HFFc6 (cell line): Measurements from ENCODE around the gene ACE2. TPM values are rescaled to one million over a fixed set of nuclear protein-coding genes. Genes with fewer than 3 reads are reported as not detected.

Source experiments
- DNase-seq: peaks from one replicate; pipeline ENCODE4 v3.0.0-alpha.2; 2018
- H3K27ac Mint-ChIP-seq: 2 replicates; pipeline ENCODE4 v1.8.0; 2020; ENCODE audit warnings: mild to moderate bottlenecking, mixed read lengths
- H3K27me3 Mint-ChIP-seq: 2 replicates; pipeline ENCODE4 v1.8.0; 2021; ENCODE audit warnings: mild to moderate bottlenecking, moderate library complexity, mixed read lengths; ENCODE audit not compliant: insufficient read depth
- H3K36me3 Mint-ChIP-seq: 2 replicates; pipeline ENCODE4 v1.8.0; 2021; ENCODE audit warnings: low read depth, mixed read lengths
- H3K4me1 Mint-ChIP-seq: 2 replicates; pipeline ENCODE4 v1.8.0; 2020; ENCODE audit warnings: low read depth, mixed read lengths
- H3K4me3 Mint-ChIP-seq: 2 replicates; pipeline ENCODE4 v1.8.0; 2020; ENCODE audit warnings: mild to moderate bottlenecking, moderate library complexity, mixed read lengths
- H3K9me3 Mint-ChIP-seq: 2 replicates; pipeline ENCODE4 v1.8.0; 2020; ENCODE audit warnings: mild to moderate bottlenecking, mixed read lengths
- CTCF ChIP-seq: fragments of 200-600 bp; sonication (generic); IDR thresholded peaks from 2 replicates; pipeline ENCODE4 v1.5.0; 2021; ENCODE audit warnings: antibody characterized with exemption, mild to moderate bottlenecking
- total RNA-seq, 6 experiments: library from RNA; stranded (reverse); fragmentation: NEBNext Ultra II Directional; extraction: Animal tissue kit (Norgen Biotek cat#: 25700); gene quantifications; 2 replicates in 1 of 6; 3 replicates in 5 of 6; pipeline ENCODE4 v1.2.3, GENCODE V29; 2021

The ACE2 gene
- total RNA-seq, 6 experiments from 2014 or later: not detected

GRCh38 chrX:15616531-15616930 lies 15.8 kb upstream of the ACE2 start:
- H3K27me3 Mint-ChIP-seq: 0 out of 2 replicates have a peak, but pooled peaks cover 3% of the 10 kb centered on the region

DNA sequence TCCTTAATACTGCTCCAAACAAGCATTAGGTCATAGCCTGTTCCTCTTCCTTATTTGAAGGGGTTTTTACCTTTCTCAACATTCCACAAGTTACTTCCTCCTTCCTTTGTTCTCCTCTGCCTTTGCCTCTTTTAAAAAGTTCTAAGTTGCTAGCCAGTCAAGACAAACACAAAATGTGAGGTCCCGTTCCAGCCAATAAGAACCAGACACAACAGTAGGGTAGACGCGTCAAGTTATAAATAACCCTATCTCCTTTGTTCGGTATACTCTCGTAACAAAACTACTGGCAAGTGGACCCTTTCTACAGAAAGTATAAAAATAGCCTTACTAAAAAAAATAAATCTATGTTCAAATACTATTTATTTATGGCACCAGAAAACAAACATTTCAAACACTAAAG lies 6.3 kb upstream of the ACE2 start:
- H3K9me3 Mint-ChIP-seq: no peaks in the 10 kb centered on the region
- no peak overlapping the region for H3K27ac Mint-ChIP-seq
- DNase-seq: no peak
- no peak overlapping the region for H3K4me3 Mint-ChIP-seq
- no peaks in the 10 kb centered on the region for H3K36me3 Mint-ChIP-seq
- H3K27me3 Mint-ChIP-seq: peaks cover 3% of the 10 kb centered on the region; the same call in 1 of the 2 replicates
- no peaks in the 10 kb centered on the region for H3K4me1 Mint-ChIP-seq
- TF ChIP-seq CTCF: no peak

More at GRCh38 chrX:15616531-15616930, 15.8 kb upstream of the ACE2 start:
- H3K4me3 Mint-ChIP-seq: no peak overlapping the region
- no peaks in the 10 kb centered on the region for H3K36me3 Mint-ChIP-seq
- H3K4me1 Mint-ChIP-seq: no peaks in the 10 kb centered on the region
- no peak for TF ChIP-seq CTCF
- no peak overlapping the region for H3K27ac Mint-ChIP-seq
- no peak for DNase-seq
- H3K9me3 Mint-ChIP-seq: no peaks in the 10 kb centered on the region

- H3K27me3 Mint-ChIP-seq: peaks cover 3% of the 10 kb centered on the region; the same call in 1 of the 2 replicates
- no peaks in the 10 kb centered on the region for H3K4me1 Mint-ChIP-seq
- no peak overlapping the region for H3K27ac Mint-ChIP-seq
- no peak for DNase-seq
- no peaks in the 10 kb centered on the region for H3K9me3 Mint-ChIP-seq
- no peak for TF ChIP-seq CTCF
- H3K4me3 Mint-ChIP-seq: no peak overlapping the region
- H3K36me3 Mint-ChIP-seq: no peaks in the 10 kb centered on the region
These were observed 5.4 kb upstream of the ACE2 start for GRCh38 chrX:15606136-15606535.

DNA sequence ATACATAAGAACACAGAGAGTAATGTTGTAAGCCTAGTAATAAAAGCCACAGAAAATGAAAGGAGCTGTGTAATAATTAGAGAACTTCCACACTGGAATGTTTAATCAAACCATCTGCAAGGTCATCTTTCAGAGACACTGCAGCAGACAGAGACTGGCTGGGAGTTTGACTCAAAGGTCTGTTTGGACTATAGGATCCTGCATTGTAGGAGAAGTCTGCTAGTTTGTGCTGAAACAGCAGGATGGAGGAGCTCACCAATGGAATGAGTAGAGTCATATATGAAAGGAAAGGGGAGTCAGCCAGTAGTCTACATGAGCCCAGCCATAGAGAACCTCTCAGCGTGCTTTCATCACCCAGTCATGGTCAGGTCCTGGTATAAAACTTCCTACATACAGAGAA lies 4.5 kb upstream of the ACE2 start:
- Mint-ChIP-seq H3K27ac (no peak overlapping the region), H3K9me3 (no peaks in the 10 kb centered on the region), H3K4me1 (no peaks in the 10 kb centered on the region), H3K27me3 (peaks cover 3% of the 10 kb centered on the region; the same call in 1 of the 2 replicates), H3K36me3 (no peaks in the 10 kb centered on the region), H3K4me3 (no peak overlapping the region)
- DNase-seq: no peak
- TF ChIP-seq CTCF: no peak

GRCh38 chrX:15602761-15603160 lies 2.0 kb upstream of the ACE2 start:
- DNase-seq: no peak
- H3K27me3 Mint-ChIP-seq: no peaks in the 10 kb centered on the region
- no peaks in the 10 kb centered on the region for H3K36me3 Mint-ChIP-seq
- TF ChIP-seq CTCF: no peak
- H3K4me3 Mint-ChIP-seq: no peak overlapping the region
- no peak overlapping the region for H3K27ac Mint-ChIP-seq
- H3K9me3 Mint-ChIP-seq: no peaks in the 10 kb centered on the region
- no peaks in the 10 kb centered on the region for H3K4me1 Mint-ChIP-seq

GRCh38 chrX:15601932-15602331 lies 1.2 kb upstream of the ACE2 start:
- no peak overlapping the region for H3K27ac Mint-ChIP-seq
- no peak overlapping the region for H3K4me3 Mint-ChIP-seq
- no peak for TF ChIP-seq CTCF
- DNase-seq: no peak
- no peaks in the 10 kb centered on the region for H3K36me3 Mint-ChIP-seq
- H3K4me1 Mint-ChIP-seq: no peaks in the 10 kb centered on the region
- H3K9me3 Mint-ChIP-seq: no peaks in the 10 kb centered on the region
- H3K27me3 Mint-ChIP-seq: no peaks in the 10 kb centered on the region
